NB4 (cell line): ENCODE measurements around the gene KDM4C.

Source experiments
- MYC ChIP-seq: IDR thresholded peaks from 2 replicates; pipeline ENCODE4 v1.6.1; 2011; ENCODE audit warnings: low read depth, low read length
- POLR2A ChIP-seq: IDR thresholded peaks from 2 replicates; pipeline ENCODE4 v1.6.1; 2011; ENCODE audit warnings: mild to moderate bottlenecking; ENCODE audit not compliant: insufficient read length; ENCODE audit errors: extremely low read depth
- TF ChIP-seq, protein P1 (sequence below): IDR thresholded peaks from one replicate; pipeline ENCODE4 v1.5.1; 2012; ENCODE audit warnings: low read depth, low read length
- TF ChIP-seq, protein P2 (sequence below): IDR thresholded peaks from 2 replicates; pipeline ENCODE4 v1.6.1; 2011; ENCODE audit warnings: low read depth, low read length

DNA sequence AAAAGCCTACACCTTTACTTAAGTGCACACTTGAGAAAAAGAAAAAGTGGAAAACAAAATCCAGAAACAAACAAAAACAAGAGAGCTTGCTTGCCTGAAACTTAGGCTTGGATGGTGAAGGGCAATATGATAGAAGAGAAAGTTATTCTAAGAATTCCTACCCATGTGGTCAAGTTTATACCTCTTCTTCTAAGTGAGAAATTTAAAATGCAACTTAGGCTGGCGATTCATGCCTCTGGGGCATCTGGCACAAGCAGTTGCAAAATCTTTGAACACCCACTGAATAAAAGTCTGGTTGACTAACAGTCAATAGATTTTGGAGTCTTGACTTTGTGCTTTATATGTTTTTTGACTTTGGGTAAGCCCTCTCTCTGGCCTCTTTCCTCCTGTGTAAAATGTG is 239.6 kb downstream of the KDM4C start:
- TF ChIP-seq, protein P1, sequence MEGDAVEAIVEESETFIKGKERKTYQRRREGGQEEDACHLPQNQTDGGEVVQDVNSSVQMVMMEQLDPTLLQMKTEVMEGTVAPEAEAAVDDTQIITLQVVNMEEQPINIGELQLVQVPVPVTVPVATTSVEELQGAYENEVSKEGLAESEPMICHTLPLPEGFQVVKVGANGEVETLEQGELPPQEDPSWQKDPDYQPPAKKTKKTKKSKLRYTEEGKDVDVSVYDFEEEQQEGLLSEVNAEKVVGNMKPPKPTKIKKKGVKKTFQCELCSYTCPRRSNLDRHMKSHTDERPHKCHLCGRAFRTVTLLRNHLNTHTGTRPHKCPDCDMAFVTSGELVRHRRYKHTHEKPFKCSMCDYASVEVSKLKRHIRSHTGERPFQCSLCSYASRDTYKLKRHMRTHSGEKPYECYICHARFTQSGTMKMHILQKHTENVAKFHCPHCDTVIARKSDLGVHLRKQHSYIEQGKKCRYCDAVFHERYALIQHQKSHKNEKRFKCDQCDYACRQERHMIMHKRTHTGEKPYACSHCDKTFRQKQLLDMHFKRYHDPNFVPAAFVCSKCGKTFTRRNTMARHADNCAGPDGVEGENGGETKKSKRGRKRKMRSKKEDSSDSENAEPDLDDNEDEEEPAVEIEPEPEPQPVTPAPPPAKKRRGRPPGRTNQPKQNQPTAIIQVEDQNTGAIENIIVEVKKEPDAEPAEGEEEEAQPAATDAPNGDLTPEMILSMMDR: no peak
- TF ChIP-seq MYC (no peak), POLR2A (no peak)
- TF ChIP-seq, protein P2, sequence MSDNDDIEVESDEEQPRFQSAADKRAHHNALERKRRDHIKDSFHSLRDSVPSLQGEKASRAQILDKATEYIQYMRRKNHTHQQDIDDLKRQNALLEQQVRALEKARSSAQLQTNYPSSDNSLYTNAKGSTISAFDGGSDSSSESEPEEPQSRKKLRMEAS: no peak
